Muscle layer of duodenum (tissue), 2 donors: ENCODE results near the gene CDYL.
A peak's percentile ranks its signal among the peaks of the same experiment; 100 is the strongest.
"Not testable (repeated sequence)": the region's sequence is repeated elsewhere in the genome, so short reads cannot be mapped to it uniquely, and the experiment has no call there.

ENCODE experiments used
- H3K27ac ChIP-seq: one replicate; pipeline ENCODE4 v1.7.0; 2013; ENCODE audit warnings: mild to moderate bottlenecking, low read length
- H3K27me3 ChIP-seq: one replicate; pipeline ENCODE4 v1.7.0; 2013; ENCODE audit warnings: low read depth, mild to moderate bottlenecking, control low read depth, low read length
- H3K36me3 ChIP-seq, 2 donors: one replicate each; pipeline ENCODE4 v1.7.0; 2013; ENCODE audit warnings: low read length in 2 of 2, control low read depth in 1 of 2, mild to moderate bottlenecking in 1 of 2; ENCODE audit not compliant: insufficient read depth in 2 of 2, control insufficient read depth in 1 of 2
- H3K4me1 ChIP-seq, 2 donors: one replicate each; pipeline ENCODE4 v1.7.0; 2013; ENCODE audit warnings: low read length in 2 of 2, mild to moderate bottlenecking in 2 of 2, control low read depth in 1 of 2, moderate library complexity in 1 of 2; ENCODE audit not compliant: insufficient read depth in 2 of 2, control insufficient read depth in 1 of 2
- H3K4me3 ChIP-seq, 2 donors: one replicate each; pipeline ENCODE4 v1.7.0; 2013; ENCODE audit warnings: low read length in 2 of 2, low read depth in 1 of 2, mild to moderate bottlenecking in 1 of 2
- H3K9me3 ChIP-seq, 2 donors: one replicate each; pipeline ENCODE4 v1.7.0; 2013; ENCODE audit warnings: low read length in 2 of 2, control low read depth in 1 of 2, mild to moderate bottlenecking in 1 of 2; ENCODE audit not compliant: control insufficient read depth in 1 of 2
- donor health status: healthy.

The CDYL gene

DNA sequence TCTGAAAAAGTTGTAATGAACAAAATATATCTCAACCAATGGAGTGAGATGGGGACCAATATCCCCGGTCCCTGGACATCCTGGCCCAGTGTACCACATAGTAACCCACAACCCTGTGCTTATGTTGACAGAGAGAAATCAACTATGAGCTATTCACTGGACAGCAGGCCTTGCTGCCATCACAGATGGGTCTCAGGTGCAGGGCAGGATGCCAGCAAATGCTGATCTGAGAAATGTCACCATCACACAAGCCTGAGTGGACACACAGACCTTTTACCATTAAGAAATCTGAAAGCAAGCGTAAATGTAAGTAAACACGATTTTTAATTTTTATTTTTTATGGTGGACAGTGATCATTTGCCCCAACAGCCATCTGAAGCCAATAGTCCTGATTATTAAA lies 218.5 kb downstream of the CDYL start:
- Histone ChIP-seq H3K27me3 (no peaks in the 10 kb centered on the region), H3K36me3 (peaks cover 12 to 38% of the 10 kb centered on the region in 2 donors), H3K27ac (no peak overlapping the region), H3K9me3 (no peaks in the 10 kb centered on the region), H3K4me3 (no peak overlapping the region), H3K4me1 (no peaks in the 10 kb centered on the region)

GRCh38 chr6:4997862-4998261 lies 221.7 kb downstream of the CDYL start:
- H3K27ac ChIP-seq: no peak overlapping the region
- H3K9me3 ChIP-seq: no peaks in the 10 kb centered on the region
- no peak overlapping the region for H3K4me3 ChIP-seq
- H3K4me1 ChIP-seq: no peaks in the 10 kb centered on the region
- peaks cover 12 to 53% of the 10 kb centered on the region in 2 donors for H3K36me3 ChIP-seq
- no peaks in the 10 kb centered on the region for H3K27me3 ChIP-seq

- Histone ChIP-seq H3K4me1 (peaks cover 0 to 3% of the 10 kb centered on the region in 2 donors), H3K4me3 (no peak overlapping the region)
Observed at GRCh38 chr6:4999586-4999985, 223.4 kb downstream of the CDYL start.

DNA sequence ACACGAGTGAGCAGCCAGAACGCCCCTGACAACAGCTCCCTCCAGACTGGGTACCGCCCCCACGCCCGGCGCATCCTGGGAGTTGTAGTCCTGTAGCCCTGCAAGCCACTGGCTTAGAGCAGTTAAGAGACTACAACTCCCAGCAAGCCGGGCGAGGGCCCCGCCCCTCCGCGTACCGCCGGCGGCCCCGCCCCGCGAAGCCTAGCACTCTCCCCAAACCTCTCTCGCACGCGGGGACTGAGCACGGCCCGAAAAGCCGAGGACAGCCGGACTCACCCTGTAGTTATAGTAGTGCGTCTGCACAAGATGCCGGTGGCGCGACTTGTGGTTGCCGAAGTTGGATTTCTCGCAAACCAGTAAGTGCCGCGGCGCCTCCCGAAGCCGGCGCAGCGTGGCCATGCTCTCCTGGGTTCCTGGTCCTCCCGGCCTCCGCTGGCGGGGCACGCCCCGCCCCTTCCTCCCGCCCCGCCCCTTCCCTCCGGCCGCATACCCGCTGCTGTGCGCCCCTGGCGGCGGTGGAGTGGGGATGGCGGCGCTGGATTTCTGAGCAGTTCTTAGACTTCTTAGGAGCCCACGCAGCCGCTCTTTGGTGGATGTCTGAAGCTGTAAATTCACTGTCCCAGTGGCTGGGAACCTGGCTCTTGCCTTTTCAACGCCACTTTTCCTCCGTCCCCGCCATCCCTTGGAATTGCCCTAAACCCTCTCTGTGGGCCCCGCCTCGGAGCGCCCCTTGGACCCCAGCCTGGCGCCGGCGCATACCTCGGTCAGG lies 227.6 kb downstream of the CDYL start, which contains the start of gene RPP40:
Gene RPP40, minus strand, starts transcription at position 434 of the 769 bp plus-strand sequence. Its CDS starts 35 bp downstream, at position 399.
- Histone ChIP-seq H3K4me1 (peaks cover 0 to 5% of the 10 kb centered on the region in 2 donors), H3K4me3 (peak within 1 kb of the TSS; percentile 76 to 90), H3K27ac (peak within 1 kb of the TSS; percentile 90), H3K36me3 (peaks cover 0 to 19% of the 10 kb centered on the region in 2 donors), H3K27me3 (no peaks in the 10 kb centered on the region), H3K9me3 (no peaks in the 10 kb centered on the region)

More at GRCh38 chr6:4999586-4999985, 223.4 kb downstream of the CDYL start:
- Histone ChIP-seq H3K9me3 (no peaks in the 10 kb centered on the region), H3K36me3 (peaks cover 12 to 49% of the 10 kb centered on the region in 2 donors), H3K27me3 (no peaks in the 10 kb centered on the region), H3K27ac (no peak overlapping the region)

- H3K27ac ChIP-seq: peak overlapping the region; percentile 90
- peak overlapping the region; percentile 76 to 90 for H3K4me3 ChIP-seq
- peaks cover 0 to 5% of the 10 kb centered on the region in 2 donors for H3K4me1 ChIP-seq
- no peaks in the 10 kb centered on the region for H3K27me3 ChIP-seq
- no peaks in the 10 kb centered on the region for H3K9me3 ChIP-seq
- peaks cover 0 to 14% of the 10 kb centered on the region in 2 donors for H3K36me3 ChIP-seq
Observed at GRCh38 chr6:5004373-5005037, 228.3 kb downstream of the CDYL start.

- not testable (repeated sequence) for H3K27ac ChIP-seq, H3K4me1 ChIP-seq, H3K27me3 ChIP-seq, H3K9me3 ChIP-seq, H3K4me3 ChIP-seq
- peaks cover 0 to 14% of the 10 kb centered on the region in 2 donors for H3K36me3 ChIP-seq
Observed at GRCh38 chr6:5005038-5005433, 228.8 kb downstream of the CDYL start.
